DOHH2 (cell line): ENCODE results near the gene SPAG6.

Experiments
- H3F3A ChIP-seq: fragments of 200-600 bp; sonication (generic), shearing (Covaris generic); 2 replicates; pipeline ENCODE4 v1.6.0; 2016; ENCODE audit warnings: antibody characterized with exemption, mild to moderate bottlenecking; ENCODE audit not compliant: control insufficient read depth, insufficient read depth
- H3K27ac ChIP-seq: fragments of 200-600 bp; sonication (generic); 2 replicates; pipeline ENCODE4 v1.5.1; 2014; ENCODE audit warnings: low read depth, mild to moderate bottlenecking, low read length, moderate library complexity
- H3K27me3 ChIP-seq: fragments of 200-600 bp; sonication (generic); 2 replicates; pipeline ENCODE4 v1.6.1; 2014; ENCODE audit warnings: mild to moderate bottlenecking, low read length, mixed read lengths; ENCODE audit not compliant: control insufficient read depth
- H3K36me3 ChIP-seq: fragments of 200-600 bp; sonication (generic); 2 replicates; pipeline ENCODE4 v1.6.1; 2014; ENCODE audit warnings: mild to moderate bottlenecking, low read length, moderate library complexity, mixed read lengths; ENCODE audit not compliant: control insufficient read depth
- H3K4me1 ChIP-seq: fragments of 200-600 bp; sonication (generic); 2 replicates; pipeline ENCODE4 v1.6.1; 2014; ENCODE audit warnings: mild to moderate bottlenecking, low read length, mixed read lengths; ENCODE audit not compliant: control insufficient read depth
- H3K4me2 ChIP-seq: fragments of 200-600 bp; sonication (generic); 2 replicates; pipeline ENCODE4 v1.6.0; 2014; ENCODE audit warnings: mild to moderate bottlenecking, low read length, moderate library complexity
- H3K4me3 ChIP-seq: fragments of 200-600 bp; sonication (generic); 2 replicates; pipeline ENCODE4 v1.5.1; 2014; ENCODE audit warnings: mild to moderate bottlenecking, low read length, mixed read lengths
- H3K79me2 ChIP-seq: fragments of 200-600 bp; sonication (generic); 2 replicates; pipeline ENCODE4 v1.6.1; 2014; ENCODE audit warnings: mild to moderate bottlenecking, low read length, mixed read lengths; ENCODE audit not compliant: control insufficient read depth
- H3K9me2 ChIP-seq: fragments of 200-600 bp; sonication (generic); replicated peaks from 2 replicates; pipeline ENCODE4 v1.6.1; 2014; ENCODE audit warnings: mild to moderate bottlenecking, low read length, mixed read lengths; ENCODE audit not compliant: control insufficient read depth
- H3K9me3 ChIP-seq: fragments of 200-600 bp; sonication (generic); 2 replicates; pipeline ENCODE4 v1.6.1; 2014; ENCODE audit warnings: antibody characterized with exemption, low read length, mixed read lengths; ENCODE audit not compliant: control insufficient read depth, insufficient read depth
- H4K20me1 ChIP-seq: fragments of 200-600 bp; sonication (generic); 2 replicates; pipeline ENCODE4 v1.6.0; 2014; ENCODE audit warnings: low read depth, mild to moderate bottlenecking, antibody characterized with exemption, low read length, moderate library complexity; ENCODE audit not compliant: control insufficient read depth, insufficient read depth
- EZH2phosphoT487 ChIP-seq: fragments of 200-600 bp; sonication (generic); IDR thresholded peaks from 2 replicates; pipeline ENCODE4 v1.6.1; 2017; ENCODE audit warnings: borderline replicate concordance, mild to moderate bottlenecking, antibody characterized with exemption, low read length, moderate library complexity, mixed read lengths
- TF ChIP-seq, protein P1 (sequence below): fragments of 200-600 bp; sonication (generic); IDR thresholded peaks from one replicate; pipeline ENCODE4 v1.5.1; 2014; ENCODE audit warnings: antibody characterized with exemption, mild to moderate bottlenecking, low read depth, low read length; ENCODE audit not compliant: poor library complexity, severe bottlenecking

SPAG6 gene

DNA sequence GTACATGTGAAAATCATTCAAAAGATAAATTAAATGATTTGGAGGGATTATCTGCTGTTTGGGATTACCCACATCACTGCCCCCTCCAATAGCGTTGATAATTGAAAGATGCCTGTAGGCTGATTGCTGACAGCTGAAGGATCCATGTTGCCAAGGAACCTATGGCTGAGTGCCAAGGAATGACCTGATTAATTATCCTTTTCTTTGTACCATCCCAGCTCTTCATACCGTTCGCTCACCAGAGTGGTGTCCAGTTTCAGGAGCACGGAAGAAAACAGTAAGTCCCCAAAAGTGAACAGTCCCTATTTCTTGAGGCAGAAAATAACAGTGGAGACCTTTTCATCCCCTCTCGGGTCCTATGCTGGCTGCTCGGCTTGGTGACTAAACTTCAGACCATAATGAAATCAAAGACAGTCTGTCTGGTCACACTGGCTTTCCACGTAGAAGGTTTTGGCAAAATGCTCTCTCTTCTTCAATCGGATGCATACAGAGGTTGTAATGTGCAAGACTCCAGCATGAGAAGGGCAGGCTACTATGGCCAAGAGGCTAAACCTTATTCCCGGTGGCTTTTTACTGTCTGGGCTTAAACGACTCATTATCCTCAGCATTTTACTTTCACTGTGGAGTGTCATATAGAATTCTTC is 108.8 kb downstream of the SPAG6 start:
- Histone ChIP-seq H3K9me2 (no peaks in the 10 kb centered on the region), H3K27ac (no peak overlapping the region), H3K4me2 (no peak overlapping the region), H3K36me3 (no peaks in the 10 kb centered on the region), H3K79me2 (no peaks in the 10 kb centered on the region), H3K27me3 (no peaks in the 10 kb centered on the region), H3K4me3 (no peak overlapping the region), H3K9me3 (no peaks in the 10 kb centered on the region), H3F3A (no peaks in the 10 kb centered on the region), H4K20me1 (no peaks in the 10 kb centered on the region), H3K4me1 (peaks cover 16% of the 10 kb centered on the region)
- no peak for TF ChIP-seq EZH2phosphoT487
- TF ChIP-seq, protein P1, sequence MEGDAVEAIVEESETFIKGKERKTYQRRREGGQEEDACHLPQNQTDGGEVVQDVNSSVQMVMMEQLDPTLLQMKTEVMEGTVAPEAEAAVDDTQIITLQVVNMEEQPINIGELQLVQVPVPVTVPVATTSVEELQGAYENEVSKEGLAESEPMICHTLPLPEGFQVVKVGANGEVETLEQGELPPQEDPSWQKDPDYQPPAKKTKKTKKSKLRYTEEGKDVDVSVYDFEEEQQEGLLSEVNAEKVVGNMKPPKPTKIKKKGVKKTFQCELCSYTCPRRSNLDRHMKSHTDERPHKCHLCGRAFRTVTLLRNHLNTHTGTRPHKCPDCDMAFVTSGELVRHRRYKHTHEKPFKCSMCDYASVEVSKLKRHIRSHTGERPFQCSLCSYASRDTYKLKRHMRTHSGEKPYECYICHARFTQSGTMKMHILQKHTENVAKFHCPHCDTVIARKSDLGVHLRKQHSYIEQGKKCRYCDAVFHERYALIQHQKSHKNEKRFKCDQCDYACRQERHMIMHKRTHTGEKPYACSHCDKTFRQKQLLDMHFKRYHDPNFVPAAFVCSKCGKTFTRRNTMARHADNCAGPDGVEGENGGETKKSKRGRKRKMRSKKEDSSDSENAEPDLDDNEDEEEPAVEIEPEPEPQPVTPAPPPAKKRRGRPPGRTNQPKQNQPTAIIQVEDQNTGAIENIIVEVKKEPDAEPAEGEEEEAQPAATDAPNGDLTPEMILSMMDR: no peak

DNA sequence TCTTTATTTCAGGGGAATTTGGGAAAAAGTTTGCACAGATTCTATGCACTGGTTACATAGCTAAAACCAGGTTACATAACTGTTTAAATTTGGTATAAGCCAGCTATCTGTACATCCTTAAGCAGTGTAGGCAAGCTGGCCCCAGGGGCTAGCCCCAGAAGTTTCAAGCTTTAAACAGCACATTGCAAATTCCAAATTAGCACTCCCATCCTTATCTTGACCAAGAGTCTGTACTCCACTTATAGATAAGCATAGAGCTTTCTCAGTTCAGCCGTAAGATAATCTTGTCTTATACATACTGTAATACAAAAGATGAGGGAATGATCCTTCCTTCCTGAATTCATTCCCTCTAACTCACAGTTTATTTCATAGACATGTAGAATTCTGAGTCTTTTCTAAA is 109.3 kb downstream of the SPAG6 start:
- no peak for TF ChIP-seq EZH2phosphoT487
- TF ChIP-seq, protein P1: no peak
- peaks cover 16% of the 10 kb centered on the region for H3K4me1 ChIP-seq
- H4K20me1 ChIP-seq: no peaks in the 10 kb centered on the region
- H3K4me2 ChIP-seq: peak overlapping the region; percentile 46
- H3K9me3 ChIP-seq: no peaks in the 10 kb centered on the region
- no peaks in the 10 kb centered on the region for H3K9me2 ChIP-seq
- no peaks in the 10 kb centered on the region for H3K27me3 ChIP-seq
- H3K36me3 ChIP-seq: no peaks in the 10 kb centered on the region
- no peak overlapping the region for H3K27ac ChIP-seq
- no peaks in the 10 kb centered on the region for H3K79me2 ChIP-seq
- H3F3A ChIP-seq: no peaks in the 10 kb centered on the region
- no peak overlapping the region for H3K4me3 ChIP-seq

DNA sequence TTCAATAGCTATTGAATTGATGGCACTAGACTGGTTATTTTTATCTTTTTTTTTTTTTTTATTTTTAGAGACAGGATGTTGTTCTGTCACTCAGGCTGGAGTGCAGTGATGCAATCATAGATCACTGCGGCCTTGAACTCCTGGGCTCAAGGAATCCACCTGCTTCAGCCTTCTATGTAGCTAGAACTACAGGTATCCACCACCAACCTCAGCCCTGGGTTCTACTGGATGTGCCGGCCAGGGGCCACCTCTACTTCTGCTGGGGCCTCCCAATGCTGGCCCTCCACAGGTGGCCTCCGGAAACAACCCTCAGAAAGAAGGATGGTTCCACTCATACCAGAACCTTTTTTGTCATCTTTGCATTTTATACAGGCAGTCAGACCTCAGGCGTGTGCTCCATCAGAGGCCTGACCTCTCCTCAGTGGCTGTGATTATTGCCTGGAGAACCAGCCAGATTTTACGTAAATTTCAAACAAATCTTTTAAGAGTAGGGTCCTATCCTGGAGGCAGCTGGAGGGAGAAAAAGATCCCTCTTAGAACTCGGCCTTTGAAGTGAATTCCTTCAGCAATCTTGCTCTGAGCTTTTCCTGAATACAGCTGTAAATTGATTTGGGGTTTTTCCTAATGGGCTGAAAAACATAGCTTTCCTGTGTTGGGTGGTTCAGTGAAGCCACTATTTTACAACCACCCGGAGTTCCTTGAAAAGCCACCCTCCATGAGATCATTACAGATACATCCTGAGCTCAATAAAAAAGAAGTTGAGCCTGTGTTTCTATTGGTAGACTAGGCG is 110.0 kb downstream of the SPAG6 start:
- H3F3A ChIP-seq: no peaks in the 10 kb centered on the region
- no peaks in the 10 kb centered on the region for H3K9me3 ChIP-seq
- H3K4me1 ChIP-seq: peaks cover 16% of the 10 kb centered on the region
- no peaks in the 10 kb centered on the region for H3K79me2 ChIP-seq
- H3K9me2 ChIP-seq: no peaks in the 10 kb centered on the region
- peak overlapping the region; percentile 46 for H3K4me2 ChIP-seq
- no peaks in the 10 kb centered on the region for H4K20me1 ChIP-seq
- no peaks in the 10 kb centered on the region for H3K27me3 ChIP-seq
- no peak overlapping the region for H3K4me3 ChIP-seq
- no peaks in the 10 kb centered on the region for H3K36me3 ChIP-seq
- TF ChIP-seq, protein P1: no peak
- TF ChIP-seq EZH2phosphoT487: no peak
- no peak overlapping the region for H3K27ac ChIP-seq
